Stomach (tissue), 4 donors: ENCODE results near the gene DCDC2.

ENCODE experiments used
- EP300 ChIP-seq: sonication (generic); formaldehyde crosslinking; IDR thresholded peaks from one replicate; pipeline ENCODE4 v1.6.1; 2017; ENCODE audit warnings: antibody characterized with exemption
- POLR2A ChIP-seq, 4 donors: fragments of 450-650 bp; IDR thresholded peaks; one replicate each; pipeline ENCODE4 v1.6.1; 2016; ENCODE audit warnings: antibody characterized with exemption in 4 of 4, control low read depth in 2 of 4, mild to moderate bottlenecking in 1 of 4, moderate library complexity in 1 of 4
- POLR2AphosphoS5 ChIP-seq, 3 donors: sonication (generic); formaldehyde crosslinking; IDR thresholded peaks; one replicate each; pipeline ENCODE4 v1.6.1; 2016; ENCODE audit warnings: antibody characterized with exemption in 3 of 3
- TF ChIP-seq, protein P1 (sequence below), 7 experiments: fragments of 450-650 bp in 4 of 7; fragments of 200-600 bp in 3 of 7; sonication (generic) in 3 of 7; IDR thresholded peaks; one replicate each; pipeline ENCODE4 v1.5.1; 2016 to 2019; ENCODE audit warnings: antibody characterized with exemption in 7 of 7, control low read depth in 2 of 7, mild to moderate bottlenecking in 1 of 7

GRCh38 chr6:24147511-24148153 is 210.2 kb downstream of the DCDC2 start:
- TF ChIP-seq POLR2AphosphoS5 (IDR thresholded peaks at IDR 0.05) (no peak), POLR2A (IDR thresholded peaks at IDR 0.05) (no peak), EP300 (no peak)
- TF ChIP-seq, protein P1, sequence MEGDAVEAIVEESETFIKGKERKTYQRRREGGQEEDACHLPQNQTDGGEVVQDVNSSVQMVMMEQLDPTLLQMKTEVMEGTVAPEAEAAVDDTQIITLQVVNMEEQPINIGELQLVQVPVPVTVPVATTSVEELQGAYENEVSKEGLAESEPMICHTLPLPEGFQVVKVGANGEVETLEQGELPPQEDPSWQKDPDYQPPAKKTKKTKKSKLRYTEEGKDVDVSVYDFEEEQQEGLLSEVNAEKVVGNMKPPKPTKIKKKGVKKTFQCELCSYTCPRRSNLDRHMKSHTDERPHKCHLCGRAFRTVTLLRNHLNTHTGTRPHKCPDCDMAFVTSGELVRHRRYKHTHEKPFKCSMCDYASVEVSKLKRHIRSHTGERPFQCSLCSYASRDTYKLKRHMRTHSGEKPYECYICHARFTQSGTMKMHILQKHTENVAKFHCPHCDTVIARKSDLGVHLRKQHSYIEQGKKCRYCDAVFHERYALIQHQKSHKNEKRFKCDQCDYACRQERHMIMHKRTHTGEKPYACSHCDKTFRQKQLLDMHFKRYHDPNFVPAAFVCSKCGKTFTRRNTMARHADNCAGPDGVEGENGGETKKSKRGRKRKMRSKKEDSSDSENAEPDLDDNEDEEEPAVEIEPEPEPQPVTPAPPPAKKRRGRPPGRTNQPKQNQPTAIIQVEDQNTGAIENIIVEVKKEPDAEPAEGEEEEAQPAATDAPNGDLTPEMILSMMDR (IDR thresholded peaks at IDR 0.05), result no peak
